GM19099 (cell line): ENCODE measurements around the gene SEMA6D.

Source experiments
- POLR2A ChIP-seq: IDR thresholded peaks from 3 replicates; pipeline ENCODE4 v1.6.1; 2011; ENCODE audit warnings: low read depth; ENCODE audit not compliant: insufficient read length; ENCODE audit errors: extremely low read depth

The SEMA6D gene

GRCh38 chr15:47733085-47733484, 15.8 kb downstream of the SEMA6D start:
- TF ChIP-seq POLR2A: no peak

GRCh38 chr15:47736143-47736786, 19.0 kb downstream of the SEMA6D start:
- no peak for TF ChIP-seq POLR2A

GRCh38 chr15:47737477-47737876, 20.2 kb downstream of the SEMA6D start:
- no peak for TF ChIP-seq POLR2A

GRCh38 chr15:47741082-47741481, 23.8 kb downstream of the SEMA6D start:
- TF ChIP-seq POLR2A: no peak

- no peak for TF ChIP-seq POLR2A
Measured at GRCh38 chr15:47741907-47742306, 24.6 kb downstream of the SEMA6D start.

- no peak for TF ChIP-seq POLR2A
Measured at GRCh38 chr15:47742334-47742733, 25.0 kb downstream of the SEMA6D start.

- TF ChIP-seq POLR2A: no peak
Measured at GRCh38 chr15:47742742-47743141, 25.4 kb downstream of the SEMA6D start.

- no peak for TF ChIP-seq POLR2A
Measured at GRCh38 chr15:47743385-47743784, 26.1 kb downstream of the SEMA6D start.

- no peak for TF ChIP-seq POLR2A
Measured at GRCh38 chr15:47743886-47744285, 26.6 kb downstream of the SEMA6D start.

GRCh38 chr15:47744496-47744895, 27.2 kb downstream of the SEMA6D start:
- TF ChIP-seq POLR2A: no peak

GRCh38 chr15:47744973-47745372, 27.7 kb downstream of the SEMA6D start:
- no peak for TF ChIP-seq POLR2A

- no peak for TF ChIP-seq POLR2A
Measured at GRCh38 chr15:47746516-47746915, 29.2 kb downstream of the SEMA6D start.

- TF ChIP-seq POLR2A: no peak
Measured at GRCh38 chr15:47750030-47750739, 32.9 kb downstream of the SEMA6D start.

- TF ChIP-seq POLR2A: no peak
Measured at GRCh38 chr15:47750740-47751262, 33.5 kb downstream of the SEMA6D start.

GRCh38 chr15:47753591-47753990, 36.3 kb downstream of the SEMA6D start:
- TF ChIP-seq POLR2A: no peak

GRCh38 chr15:47754312-47754711, 37.0 kb downstream of the SEMA6D start:
- no peak for TF ChIP-seq POLR2A
